Left ventricle myocardium superior (tissue), 1 donor: Measurements from ENCODE around the gene NDUFB4. TPM values are rescaled to one million over a fixed set of nuclear protein-coding genes. Genes with fewer than 3 reads are reported as not detected.

Source experiments
- ATAC-seq: fragments of 200-7000 bp; cut with Tn5 transposase; one replicate; pipeline ENCODE4 v1.9.1; 2020; ENCODE audit warnings: mild to moderate bottlenecking, moderate library complexity
- DNase-seq: peaks from one replicate; pipeline ENCODE4 v3.0.0-alpha.2; 2020
- intact Hi-C: fragments of 100-400 bp; cut with micrococcal nuclease; formaldehyde crosslinking; loops from one replicate; pipeline ENCODE4 v1.11.0; 2022
- long read RNA-seq: library from polyadenylated mRNA; unstranded; transcript quantifications from one replicate; pipeline ENCODE4 v2.0.0, GENCODE V29; 2021
- total RNA-seq: library from RNA; stranded (reverse); fragmentation: NEBNext Ultra II Directional; extraction: Animal tissue kit (Norgen Biotek cat#: 25700); gene quantifications from one replicate; pipeline ENCODE4 v1.2.1, GENCODE V29; 2021
- donor health status: DM: no; HTN: yes; CAD: no; lungs with severe emphysema.

NDUFB4 gene
- 645 TPM for total RNA-seq
- long read RNA-seq, transcript NDUFB4-201 (3 exons, 671 nt), result major isoform, 419 of 454 reads
- long read RNA-seq, transcript NDUFB4-206 (2 exons, 425 nt), result minor isoform, 15 of 454 reads
- long read RNA-seq, transcript NDUFB4-204 (3 exons, 558 nt), result minor isoform, 5 of 454 reads
- long read RNA-seq, partial matches to known transcripts, result 5 of 454 reads
- long read RNA-seq, other reads (novel, unspliced or antisense), result 10 of 454 reads

DNA sequence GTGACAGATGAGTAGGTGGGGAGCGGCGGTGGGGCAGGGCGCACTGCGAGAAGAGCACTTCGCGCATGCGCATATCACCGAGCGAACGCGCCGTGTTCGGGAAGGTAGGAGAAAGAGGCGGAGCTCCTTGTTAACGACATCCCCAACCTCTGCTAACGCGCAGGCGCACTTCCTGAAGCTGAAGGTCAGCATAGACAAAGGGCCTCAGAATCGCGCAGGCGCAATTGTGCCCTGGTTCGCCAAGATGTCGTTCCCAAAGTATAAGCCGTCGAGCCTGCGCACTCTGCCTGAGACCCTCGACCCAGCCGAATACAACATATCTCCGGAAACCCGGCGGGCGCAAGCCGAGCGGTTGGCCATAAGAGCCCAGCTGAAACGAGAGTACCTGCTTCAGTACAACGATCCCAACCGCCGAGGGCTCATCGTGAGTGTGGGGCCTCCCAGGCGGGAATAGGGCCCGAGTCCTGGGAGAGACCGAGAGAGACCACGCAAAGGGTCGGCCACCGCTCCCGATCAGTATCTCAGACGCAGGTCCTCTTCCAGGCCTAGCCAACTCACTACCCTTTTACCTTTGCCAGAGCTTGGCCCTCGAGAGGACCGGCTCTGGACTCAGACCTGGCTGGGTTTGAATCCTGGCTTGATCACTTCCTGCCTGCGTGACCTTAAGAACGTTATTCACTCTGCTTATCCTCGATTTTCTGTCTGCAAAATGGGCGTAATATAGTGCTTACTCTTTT is at the start of gene NDUFB4:
Gene NDUFB4 (plus strand): TSS at position 221 of the 737 bp plus-strand sequence. CDS start 24 bp downstream, at position 245.
- intact Hi-C loops, result no loop called here
- DNase-seq (peak; percentile 99), ATAC-seq (peak; percentile 99)

DNA sequence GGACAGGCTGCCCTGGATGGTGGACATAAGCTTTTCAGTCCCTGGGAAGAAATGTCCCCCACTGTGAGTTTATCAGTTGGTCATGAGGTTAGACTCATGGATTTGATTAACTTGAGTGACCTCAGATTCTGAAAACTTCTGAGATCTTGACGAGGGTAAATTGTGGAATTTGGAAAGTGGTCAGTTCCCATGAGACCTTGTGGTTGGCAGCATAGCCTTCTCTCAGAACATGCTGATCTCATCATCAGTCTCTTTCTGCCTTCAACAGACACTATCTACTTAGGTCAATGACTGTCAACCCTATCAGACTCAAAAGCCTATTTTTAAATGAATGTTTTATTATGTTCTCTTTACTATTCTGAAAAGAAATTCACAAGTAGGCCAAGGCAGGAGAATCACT is 45.6 kb upstream of the NDUFB4 start:
- intact Hi-C loops, result no loop called here
- ATAC-seq, result peak; percentile 15
- no peak for DNase-seq

DNA sequence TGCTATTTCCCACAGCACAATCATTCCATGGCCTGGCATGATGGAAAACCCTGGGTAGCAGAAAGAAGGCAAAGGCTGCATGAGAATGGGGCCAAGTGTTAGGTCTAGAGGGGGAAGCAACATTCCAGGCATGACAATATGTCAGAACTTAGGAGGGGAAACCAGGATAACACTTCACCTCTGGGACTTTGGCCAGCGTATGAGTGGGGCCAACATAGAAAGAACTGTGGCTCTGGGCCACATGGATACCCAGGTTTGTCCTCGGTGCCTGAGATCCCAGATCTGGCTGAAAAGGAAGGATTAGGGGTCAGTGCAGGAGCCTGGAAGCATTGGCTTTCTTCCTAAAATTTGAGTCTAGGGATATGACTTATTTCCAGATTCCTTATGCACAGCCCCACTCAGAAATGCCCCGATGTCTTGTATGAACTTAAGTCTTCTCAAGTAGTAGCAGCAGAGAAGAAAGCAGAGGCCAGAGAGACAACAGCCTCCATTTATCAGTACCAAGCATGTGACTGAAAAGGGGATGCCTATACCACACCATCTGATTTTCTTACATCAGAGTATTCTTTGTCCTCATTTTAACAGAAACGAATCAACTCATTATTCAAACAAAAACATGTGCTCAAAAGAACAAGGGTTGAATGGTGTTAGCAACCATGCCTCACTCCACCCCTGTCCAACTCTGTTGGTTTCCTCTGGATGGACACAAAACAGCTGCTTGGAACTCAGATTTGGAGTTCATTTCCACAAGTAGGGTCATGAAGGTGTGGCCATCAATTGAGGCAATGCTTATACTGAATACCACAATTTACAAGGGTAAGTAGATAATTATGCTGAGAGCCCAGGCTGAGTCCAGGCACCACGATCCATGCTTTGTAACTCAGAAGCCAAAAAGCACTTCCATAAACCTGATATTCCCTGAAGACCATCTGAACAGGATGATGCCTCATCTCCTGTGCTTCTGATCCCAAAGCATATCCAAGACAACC is 43.7 kb upstream of the NDUFB4 start:
- DNase-seq, result peak; percentile 64
- intact Hi-C loops, result no loop called here
- peak; percentile 33 for ATAC-seq

DNA sequence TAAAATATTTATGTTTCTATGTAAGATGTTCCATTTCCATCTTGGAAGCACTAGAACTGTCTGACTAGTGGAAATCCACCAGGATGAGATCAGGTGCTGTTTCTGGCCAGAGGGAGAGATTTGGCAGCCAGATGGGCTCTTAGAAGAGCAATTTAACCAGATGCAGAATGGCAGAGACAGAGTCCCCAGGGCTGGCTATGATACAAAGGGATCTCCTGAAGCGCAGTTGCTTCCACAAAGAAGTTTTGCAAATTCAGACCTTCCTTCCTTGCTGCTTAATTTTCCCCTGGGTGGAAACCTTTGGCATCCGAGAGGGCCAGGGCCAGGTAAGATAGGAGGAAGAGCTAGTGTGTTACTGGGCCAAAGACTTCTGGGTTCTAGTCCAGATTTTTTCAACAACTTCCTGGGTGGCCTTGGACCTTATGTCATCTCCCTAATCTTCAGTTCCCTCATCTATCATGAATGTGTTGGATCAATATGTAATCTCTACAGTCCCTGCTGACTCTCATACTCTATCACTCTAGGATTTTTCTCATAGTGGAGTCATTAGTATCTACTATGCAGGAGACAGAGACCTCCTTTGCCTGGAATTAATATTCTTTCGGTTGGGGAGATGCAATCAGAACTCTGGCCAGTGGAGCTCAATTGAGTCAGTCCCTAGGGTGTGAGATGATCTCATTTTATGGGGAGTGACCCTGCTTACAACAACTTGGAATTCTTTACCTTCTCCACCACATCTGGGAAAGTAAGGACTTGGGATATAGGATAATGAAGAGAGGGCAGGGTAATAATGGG is 41.1 kb upstream of the NDUFB4 start:
- intact Hi-C loops, result no loop called here
- DNase-seq (no peak), ATAC-seq (peak; percentile 42)

DNA sequence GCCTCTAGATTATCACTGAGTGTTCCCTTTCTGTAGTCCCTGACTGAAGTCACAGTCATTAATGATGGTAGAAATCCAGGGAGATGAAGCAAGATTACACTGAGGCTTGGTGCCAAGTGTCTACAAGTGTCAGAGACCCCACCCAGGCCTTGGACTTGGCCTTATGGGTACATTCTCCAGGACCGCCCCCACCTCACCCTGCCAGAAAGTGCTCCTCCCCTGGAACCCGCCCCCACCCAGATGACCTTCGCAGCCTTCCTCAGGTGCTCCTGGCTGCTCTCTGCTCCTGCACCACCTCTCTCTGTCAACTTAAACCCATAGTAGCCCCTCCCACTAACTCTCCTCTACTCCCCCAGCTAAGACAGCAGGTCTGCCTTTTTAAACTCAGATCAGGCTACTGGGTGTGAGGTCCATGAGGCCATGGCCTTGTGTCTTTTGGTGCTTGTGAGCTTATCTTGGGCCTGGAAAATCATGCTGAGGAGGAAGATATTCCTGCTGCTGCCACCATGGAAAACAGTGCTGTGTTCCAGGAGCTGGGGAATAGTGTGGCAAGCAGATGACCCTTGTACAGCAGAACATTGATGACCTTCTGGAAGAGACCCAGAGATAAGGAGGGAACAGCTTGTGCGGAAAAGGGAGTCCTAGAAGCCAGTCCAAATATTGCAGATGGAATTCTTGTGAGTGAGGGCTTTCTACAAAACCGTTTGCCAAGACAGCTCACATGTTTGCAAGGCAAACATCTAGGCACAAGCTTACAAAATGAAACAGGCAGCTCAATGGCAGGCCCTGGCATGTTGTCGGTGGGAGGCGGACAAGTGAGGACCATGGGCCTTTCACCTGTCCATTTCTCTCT is 40.3 kb upstream of the NDUFB4 start:
- peak; percentile 63 for DNase-seq
- intact Hi-C loops, result no loop called here
- peak; percentile 72 for ATAC-seq

DNA sequence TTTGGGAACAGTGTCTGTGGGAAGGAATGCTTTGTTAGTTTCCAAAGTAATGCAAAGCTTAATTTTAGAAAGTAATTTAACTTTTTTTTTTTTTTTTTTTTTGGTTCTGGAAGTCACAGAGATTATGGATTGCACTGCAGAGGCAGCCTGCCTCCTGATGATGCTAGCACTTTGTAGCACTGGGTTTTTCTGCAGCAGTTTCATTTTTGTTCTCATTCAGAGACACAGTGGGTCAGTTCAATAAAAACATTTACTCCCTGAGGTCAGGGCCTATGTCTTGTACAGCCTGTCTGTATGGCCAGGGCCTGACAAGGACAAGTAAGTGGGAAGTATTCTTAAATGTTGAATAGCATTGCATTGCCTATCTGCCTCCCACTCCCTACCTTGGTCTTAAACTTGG is 39.0 kb upstream of the NDUFB4 start:
- DNase-seq (no peak), ATAC-seq (no peak)
- intact Hi-C loops, result no loop called here

DNA sequence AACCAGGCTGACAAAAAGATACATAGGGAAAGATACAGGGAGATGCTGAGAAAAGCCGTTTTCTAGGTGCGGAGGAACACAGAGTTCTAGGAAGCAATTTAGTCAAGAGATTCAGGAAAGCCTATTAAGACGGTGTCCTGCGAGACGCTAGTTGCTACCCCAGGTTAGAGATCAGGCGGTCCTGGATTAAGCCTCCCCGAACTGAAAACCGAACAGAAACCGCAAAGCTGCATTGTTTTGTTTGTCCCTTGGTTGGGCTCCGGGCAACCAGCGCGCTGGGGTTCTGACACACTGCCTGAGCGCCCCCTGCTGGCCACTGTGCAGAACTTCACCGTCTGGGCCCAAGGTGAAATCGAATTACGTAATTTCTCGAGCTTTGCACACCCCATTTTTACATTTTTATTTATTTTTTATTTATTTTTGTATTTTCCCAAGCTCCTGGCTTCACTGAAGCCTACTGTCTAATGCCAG is 37.3 kb upstream of the NDUFB4 start:
- intact Hi-C loops, result loop anchor here (2.0 kb wide), 1 partner anchor 138 kb away; no protein-coding TSS in a partner anchor
- ATAC-seq (peak; percentile 53), DNase-seq (peak; percentile 91)

DNA sequence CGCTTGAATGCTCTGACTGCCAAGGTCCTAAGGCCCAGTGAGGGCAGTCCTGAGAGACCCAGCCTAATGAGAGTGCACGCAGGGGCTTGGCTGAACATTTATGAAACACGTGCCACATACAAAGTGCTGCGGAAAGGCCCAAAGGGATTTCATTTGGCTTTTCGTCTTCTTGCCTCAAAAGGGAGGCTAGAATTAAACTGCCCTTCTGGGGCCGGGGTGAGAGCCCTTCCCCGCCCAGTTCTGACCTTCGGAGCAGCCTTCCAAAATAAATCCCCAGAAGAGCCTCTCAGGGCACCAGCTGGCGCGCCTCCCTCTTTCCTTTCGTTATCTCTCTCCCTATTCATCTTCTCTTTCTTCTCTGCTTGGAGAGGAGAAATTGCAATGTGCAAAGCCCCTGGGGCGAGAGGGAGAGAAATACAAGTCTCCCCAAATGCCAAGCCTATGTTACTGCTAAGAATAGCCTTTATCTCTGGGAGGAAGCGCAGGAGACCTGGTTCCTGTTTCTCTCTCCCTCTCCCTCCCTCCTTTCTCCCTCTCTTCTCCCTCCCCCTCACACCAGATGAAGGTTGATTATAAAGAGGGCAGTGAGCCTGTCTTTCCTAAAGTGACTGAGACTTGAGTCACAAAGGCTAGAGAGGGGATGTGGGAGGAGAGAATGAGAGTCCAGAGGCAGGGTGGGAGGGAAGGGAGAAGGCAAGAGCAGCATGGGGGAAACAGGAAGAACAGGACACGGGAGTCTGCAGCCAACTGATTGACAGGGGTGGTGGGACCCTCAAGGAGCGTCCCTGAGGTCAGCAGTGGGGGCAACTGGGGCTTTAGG is 36.7 kb upstream of the NDUFB4 start:
- intact Hi-C loops, result loop anchor here (2.0 to 10.0 kb wide), 3 partner anchors 139 to 315 kb away; no protein-coding TSS in a partner anchor
- ATAC-seq (peak; percentile 31), DNase-seq (peak; percentile 78)

DNA sequence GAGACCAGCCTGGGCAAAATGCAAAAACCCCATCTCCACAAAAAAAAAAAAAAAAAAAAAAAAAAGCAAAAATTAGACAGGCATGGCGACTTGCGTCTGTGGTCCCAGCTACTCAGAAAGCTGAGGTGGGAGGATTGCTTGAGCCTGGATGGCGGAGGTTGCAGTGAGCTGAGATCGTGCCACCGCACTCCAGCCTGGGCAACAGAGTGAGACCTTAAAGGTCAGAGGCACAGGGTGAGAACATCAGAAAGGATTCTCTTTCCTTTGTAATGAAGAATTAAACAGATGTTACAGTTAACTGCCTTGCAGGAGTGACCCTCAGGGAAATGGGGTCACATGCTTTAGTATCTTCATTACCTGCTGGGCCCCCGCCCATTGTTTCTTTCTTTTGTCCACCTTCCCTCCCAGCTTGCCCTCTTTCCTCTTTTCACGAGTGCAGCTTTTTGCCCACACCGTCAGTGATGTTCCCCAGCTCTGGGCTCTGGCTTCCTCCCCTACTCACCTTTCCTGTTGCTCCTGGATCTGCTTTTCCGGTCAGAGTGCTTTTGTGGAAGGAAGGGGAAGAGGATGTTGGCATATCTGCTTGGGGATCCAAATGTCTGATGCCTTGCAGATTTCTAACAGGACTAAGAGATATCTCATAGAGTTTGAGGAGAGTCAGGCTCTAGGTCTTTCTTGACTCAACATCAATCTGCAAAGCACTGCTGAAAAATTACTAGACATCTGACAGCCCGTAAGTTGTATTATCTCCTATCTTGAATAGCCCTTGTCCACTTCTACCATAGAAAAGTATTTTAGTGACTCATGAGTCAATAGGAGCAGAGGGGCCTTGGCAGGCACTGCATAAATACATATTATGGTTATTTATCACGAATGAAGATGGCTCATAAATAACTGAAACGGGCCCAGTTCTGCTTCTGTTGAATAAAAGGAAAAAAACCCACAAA is 35.6 kb upstream of the NDUFB4 start:
- no peak for ATAC-seq
- DNase-seq, result no peak
- intact Hi-C loops, result loop anchor here (5.0 to 10.0 kb wide), 2 partner anchors 237 to 316 kb away; no protein-coding TSS in a partner anchor

DNA sequence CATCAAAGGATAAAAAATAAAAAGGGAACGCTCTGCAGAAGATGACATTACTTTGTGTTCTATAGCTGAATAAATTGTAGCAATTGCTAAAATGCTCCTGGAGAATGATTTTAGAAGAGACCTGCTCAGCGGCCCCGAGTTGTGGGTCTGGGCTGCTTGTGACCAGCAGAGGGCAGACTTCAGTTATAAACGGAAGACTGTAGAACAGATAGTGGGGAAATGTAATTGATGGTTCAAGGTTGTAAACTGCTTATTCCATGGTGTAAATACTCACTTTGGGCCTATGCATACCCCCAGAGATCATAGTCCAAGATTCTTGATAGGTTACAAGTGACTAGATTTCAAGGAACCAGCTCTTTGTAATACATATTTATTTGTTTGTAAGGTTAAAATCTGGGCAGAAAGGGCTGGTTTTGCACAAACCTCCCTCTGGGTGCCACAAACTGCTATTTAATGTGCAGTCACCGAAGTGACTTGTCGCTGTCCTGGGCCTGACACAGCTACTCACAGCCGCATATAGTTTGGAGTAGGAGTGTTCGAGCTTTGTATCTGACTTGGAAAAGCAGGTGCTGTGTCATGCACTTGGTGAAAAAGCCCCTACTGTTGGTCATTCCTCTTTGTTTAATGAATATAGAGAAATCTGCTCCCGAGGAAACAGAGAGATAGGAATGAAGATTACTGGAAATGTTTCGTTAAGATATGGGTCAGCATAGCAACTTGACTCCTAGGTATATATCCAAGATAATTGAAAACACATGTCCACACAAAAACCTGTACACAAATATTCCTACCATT is 34.7 kb upstream of the NDUFB4 start:
- intact Hi-C loops, result loop anchor here (5.0 to 10.0 kb wide), 2 partner anchors 236 to 317 kb away; no protein-coding TSS in a partner anchor
- DNase-seq (peak; percentile 78), ATAC-seq (peak; percentile 24)

DNA sequence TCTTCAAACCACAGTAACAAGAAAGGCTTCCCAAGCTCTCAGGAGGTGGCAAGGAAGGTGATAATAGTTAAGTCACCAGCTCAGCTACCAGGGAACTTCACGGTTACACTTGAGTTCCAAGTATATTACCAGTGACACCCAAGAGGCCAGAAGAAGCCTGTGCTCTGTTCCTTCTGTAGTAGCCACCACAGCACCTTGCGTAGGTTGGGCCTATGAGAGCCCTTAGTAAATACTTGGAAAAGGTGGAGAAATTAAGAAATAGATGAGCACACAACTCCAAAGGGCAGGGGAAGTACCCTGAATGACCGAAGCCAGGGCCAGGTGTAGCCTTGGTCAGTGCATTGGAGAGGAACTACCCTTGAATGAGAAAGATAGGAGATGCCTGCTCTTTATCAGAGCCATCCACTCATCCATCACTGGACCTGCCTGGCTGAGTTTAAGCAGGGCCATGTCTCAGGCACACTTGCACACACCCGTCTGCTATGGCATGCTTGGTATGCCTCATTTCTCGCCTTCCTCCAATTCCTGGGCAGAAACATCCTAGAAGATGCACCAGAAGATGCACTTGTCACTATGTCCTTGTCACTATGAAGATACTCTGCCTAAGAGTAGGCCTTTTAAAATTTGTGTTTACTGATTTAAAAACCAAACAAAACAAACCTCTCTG is 32.6 kb upstream of the NDUFB4 start:
- intact Hi-C loops, result loop anchor here (5.0 to 10.0 kb wide), 2 partner anchors 234 to 319 kb away; no protein-coding TSS in a partner anchor
- no peak for DNase-seq
- no peak for ATAC-seq

DNA sequence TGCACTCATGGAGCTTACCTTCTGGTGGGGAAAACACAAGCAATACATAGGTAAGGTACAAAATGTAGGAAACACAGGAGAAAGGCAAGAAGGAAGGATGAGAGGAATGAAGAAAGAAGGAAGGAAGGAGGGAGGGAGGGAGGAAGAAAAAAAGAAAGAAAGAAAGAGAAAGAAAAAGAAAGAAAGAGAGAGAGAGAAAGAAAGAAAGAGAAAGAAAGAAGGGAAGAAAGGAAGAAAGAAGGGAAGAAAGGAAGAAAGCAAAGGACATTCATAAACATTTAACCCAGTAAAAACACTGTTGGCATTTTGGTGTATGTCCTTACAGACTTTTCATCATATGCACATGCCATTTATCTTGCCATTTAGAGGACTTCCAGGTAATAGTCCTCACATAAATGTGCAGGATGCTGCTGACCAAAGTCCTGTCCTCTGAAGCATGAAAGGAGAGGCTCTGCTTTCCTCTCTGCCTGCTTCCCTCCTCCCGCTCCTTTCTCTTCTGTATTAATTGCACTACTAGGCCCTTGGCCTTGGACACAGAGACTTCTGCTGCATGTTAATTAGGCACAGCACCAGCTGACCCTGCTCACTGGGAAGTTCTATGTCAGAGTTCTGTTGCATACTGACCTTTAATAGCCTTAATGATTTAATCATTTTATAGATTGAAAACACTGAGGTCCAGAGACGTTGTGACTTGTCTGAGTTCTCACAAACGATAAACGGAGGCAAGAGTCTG is 29.7 kb upstream of the NDUFB4 start:
- ATAC-seq, result no peak
- DNase-seq, result no peak
- intact Hi-C loops, result loop anchor here (10.0 kb wide), 1 partner anchor 322 kb away; no protein-coding TSS in a partner anchor

DNA sequence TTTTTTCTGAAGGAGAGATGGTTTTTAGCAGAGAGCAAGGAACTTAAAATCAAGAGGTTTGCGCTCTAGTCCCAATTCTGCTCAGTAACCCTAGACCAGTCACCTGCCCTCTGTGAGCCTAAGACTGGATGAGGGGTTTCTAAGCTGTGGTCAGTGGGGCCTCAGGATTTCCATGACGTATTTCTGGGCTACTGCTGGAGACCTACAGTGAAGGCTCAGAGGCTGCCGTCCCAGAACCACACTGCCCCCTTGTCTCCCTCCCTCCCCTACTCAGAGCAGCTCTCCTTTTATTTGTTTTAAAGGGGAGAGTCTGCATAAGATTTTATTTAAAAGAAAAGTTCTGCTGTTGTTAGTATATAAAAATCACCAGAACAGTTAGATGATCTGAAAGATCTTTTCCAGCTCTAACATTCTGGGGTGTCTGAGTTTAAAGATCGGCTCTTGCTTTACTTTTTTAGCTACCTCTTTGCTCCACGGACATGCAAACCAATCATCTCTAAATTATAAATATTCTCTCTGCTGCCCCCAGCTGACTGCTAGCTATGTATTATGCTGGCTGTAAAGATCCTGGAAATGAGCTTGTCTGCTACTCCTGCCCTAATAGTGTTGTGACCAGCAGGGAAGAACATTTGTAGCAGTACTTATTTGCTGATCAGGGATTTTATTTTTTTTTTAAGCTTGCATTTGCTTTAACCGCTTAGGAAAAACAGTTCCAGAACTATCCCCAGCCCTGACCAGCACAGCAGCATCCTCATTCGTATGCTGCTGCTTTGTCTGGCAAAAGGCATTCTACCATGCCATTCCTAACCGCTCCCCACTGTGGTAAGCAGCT is 28.6 kb upstream of the NDUFB4 start:
- intact Hi-C loops, result loop anchor here (10.0 kb wide), 1 partner anchor 323 kb away; no protein-coding TSS in a partner anchor
- DNase-seq (no peak), ATAC-seq (peak; percentile 89)
